Measurements from ENCODE around the gene SPOUT1. TPM values are rescaled to one million over a fixed set of nuclear protein-coding genes. Genes with fewer than 3 reads are reported as not detected.

SPOUT1 gene
- total RNA-seq, 4 donors from 2014 or later, result 26.4 to 71.7 (median 39.0) TPM

DNA sequence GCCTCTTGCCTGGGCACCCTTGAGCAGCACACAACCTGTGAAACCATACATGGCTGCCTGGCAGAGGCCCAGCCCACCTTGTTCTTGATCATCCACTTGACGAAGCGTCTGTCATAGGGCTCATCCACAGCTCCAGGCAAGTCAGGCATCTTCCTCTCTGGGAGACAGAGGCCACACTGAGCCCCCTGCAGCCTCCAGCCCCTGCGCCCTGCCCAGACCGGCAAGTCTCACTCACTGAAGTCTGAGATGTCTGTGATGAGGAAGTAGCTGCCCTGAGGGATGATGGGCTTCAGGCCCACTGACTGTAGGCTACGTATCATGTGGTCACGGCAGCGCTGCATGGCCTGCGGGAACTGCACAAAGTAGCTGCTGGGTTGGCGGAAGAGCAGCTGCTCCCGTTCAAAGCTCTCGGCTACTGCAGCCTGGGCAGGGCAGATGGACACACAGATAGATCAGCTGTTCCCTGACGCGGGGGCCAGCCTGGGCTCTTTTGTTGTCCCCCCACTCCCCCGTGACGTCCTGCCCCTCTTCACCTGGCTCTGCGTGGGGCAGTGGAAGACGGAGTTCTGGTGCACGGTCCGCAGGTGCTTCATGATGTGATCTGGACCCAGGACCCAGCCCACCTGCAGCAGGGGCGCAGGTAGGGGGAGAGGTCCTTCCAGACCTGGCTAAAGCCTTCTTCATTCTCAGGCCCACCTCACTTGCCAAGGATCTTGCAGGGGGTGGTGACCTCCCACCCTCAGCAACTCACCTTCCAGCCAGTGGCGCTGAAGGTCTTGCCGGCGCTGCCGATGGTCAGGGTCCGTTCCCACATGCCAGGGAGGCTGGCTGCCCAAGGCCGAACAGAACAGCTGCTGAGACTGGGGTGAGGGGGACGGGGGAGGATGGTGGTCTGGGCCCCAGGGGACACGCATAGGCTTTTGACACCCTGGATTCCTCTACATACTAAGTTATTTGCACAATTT lies 5.9 kb upstream of the SPOUT1 start:
- Histone ChIP-seq H3K9me3 (no peaks in the 10 kb centered on the region), H3K4me1 (no peaks in the 10 kb centered on the region), H3K36me3 (peaks cover 0 to 53% (median 5%) of the 10 kb centered on the region in 3 donors), H3K27me3 (no peaks in the 10 kb centered on the region), H3K4me3 (no peak overlapping the region), H3K27ac (no peak overlapping the region)
- TF ChIP-seq, protein P1, sequence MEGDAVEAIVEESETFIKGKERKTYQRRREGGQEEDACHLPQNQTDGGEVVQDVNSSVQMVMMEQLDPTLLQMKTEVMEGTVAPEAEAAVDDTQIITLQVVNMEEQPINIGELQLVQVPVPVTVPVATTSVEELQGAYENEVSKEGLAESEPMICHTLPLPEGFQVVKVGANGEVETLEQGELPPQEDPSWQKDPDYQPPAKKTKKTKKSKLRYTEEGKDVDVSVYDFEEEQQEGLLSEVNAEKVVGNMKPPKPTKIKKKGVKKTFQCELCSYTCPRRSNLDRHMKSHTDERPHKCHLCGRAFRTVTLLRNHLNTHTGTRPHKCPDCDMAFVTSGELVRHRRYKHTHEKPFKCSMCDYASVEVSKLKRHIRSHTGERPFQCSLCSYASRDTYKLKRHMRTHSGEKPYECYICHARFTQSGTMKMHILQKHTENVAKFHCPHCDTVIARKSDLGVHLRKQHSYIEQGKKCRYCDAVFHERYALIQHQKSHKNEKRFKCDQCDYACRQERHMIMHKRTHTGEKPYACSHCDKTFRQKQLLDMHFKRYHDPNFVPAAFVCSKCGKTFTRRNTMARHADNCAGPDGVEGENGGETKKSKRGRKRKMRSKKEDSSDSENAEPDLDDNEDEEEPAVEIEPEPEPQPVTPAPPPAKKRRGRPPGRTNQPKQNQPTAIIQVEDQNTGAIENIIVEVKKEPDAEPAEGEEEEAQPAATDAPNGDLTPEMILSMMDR (IDR thresholded peaks at IDR 0.05), result no peak
- TF ChIP-seq EP300 (IDR thresholded peaks at IDR 0.05) (no peak), POLR2A (IDR thresholded peaks at IDR 0.05) (no peak)
- no peak for DNase-seq (ENCODE audit: low spot score in 2 of 2)
- 90 to 91% methylated on average over 28 of the region's 28 CpGs for WGBS, 2 donors

DNA sequence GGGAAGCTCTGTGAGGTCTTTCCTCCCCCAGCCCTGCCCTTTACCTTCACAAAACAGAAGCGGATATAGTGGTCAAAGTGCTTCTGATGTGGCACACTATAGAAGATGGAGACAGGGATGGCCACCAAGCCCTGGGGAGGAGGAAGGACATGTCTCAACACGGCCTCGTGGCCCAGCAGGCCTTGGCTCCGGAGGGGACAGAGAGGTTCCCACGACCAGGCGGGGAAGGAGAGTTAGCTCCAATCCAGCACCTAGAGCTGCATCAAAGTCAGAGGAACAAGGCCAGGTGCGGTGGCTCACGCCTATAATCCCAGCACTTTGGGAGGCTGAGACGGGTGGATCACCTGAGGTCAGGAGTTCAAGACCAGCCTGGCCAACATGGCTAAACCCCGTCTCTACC lies 4.1 kb upstream of the SPOUT1 start:
- DNase-seq (ENCODE audit: low spot score in 2 of 2), result no peak
- H3K4me1 ChIP-seq, result peaks cover 0 to 13% (median 6%) of the 10 kb centered on the region in 4 donors
- no peak overlapping the region for H3K27ac ChIP-seq
- no peaks in the 10 kb centered on the region for H3K9me3 ChIP-seq
- TF ChIP-seq EP300 (IDR thresholded peaks at IDR 0.05) (no peak), POLR2A (IDR thresholded peaks at IDR 0.05) (no peak)
- TF ChIP-seq, protein P1 (IDR thresholded peaks at IDR 0.05), result no peak
- WGBS, 2 donors, result 91 to 94% methylated on average over 10 of the region's 10 CpGs
- no peak overlapping the region for H3K4me3 ChIP-seq
- H3K36me3 ChIP-seq, result peaks cover 0 to 39% (median 5%) of the 10 kb centered on the region in 3 donors
- no peaks in the 10 kb centered on the region for H3K27me3 ChIP-seq

DNA sequence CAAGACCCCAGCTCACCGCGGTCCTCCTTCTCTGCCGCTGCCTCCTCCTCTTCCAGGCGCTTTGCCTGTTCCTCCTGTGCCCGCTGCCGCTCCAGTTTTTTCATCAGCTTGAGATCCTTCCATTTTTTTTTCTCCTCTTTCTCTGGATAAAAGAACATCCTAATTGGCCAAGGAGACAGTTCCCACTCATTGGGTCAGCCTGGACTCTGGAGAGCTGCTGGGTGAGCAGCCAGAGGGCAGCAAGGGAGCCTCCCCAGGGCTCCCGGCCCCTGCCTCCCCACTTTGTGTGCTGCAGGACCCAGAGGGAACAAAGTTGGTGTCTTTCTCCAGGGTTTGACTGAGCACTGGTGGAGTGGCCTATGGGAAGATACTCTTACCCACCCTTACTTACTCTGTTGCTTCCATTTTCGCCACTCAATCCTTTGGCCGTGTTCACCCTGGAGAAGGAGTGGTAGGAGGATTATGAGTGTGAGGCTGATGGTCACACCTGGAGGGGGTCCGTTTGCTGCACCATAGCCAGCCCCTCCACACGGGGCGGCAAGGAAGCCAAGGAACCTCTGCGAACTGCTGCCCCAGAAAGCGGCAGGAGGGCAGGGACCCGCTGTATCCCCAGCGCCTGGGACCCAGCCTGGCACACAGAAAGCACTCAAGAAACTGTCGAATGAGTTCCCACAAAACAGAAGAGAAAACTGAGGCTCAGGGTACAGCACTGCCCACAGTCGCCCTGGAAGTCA lies 708 bp downstream of the SPOUT1 start:
- H3K4me1 ChIP-seq, result peaks cover 0 to 24% (median 8%) of the 10 kb centered on the region in 4 donors
- H3K9me3 ChIP-seq, result no peaks in the 10 kb centered on the region
- TF ChIP-seq, protein P1 (IDR thresholded peaks at IDR 0.05), result no peak
- no peak for TF ChIP-seq POLR2A (IDR thresholded peaks at IDR 0.05)
- no peak for TF ChIP-seq EP300 (IDR thresholded peaks at IDR 0.05)
- DNase-seq (ENCODE audit: low spot score in 2 of 2), result no peak
- H3K4me3 ChIP-seq, result peak overlapping the region; percentile 91 to 99 (median 95)
- peaks cover 0 to 58% (median 0%) of the 10 kb centered on the region in 3 donors for H3K36me3 ChIP-seq
- 32 to 37% methylated on average over 16 to 18 of the region's 18 CpGs for WGBS, 2 donors
- no peaks in the 10 kb centered on the region for H3K27me3 ChIP-seq
- peak overlapping the region in 3 of 4 donors; percentile 81 to 91 (median 84) for H3K27ac ChIP-seq

DNA sequence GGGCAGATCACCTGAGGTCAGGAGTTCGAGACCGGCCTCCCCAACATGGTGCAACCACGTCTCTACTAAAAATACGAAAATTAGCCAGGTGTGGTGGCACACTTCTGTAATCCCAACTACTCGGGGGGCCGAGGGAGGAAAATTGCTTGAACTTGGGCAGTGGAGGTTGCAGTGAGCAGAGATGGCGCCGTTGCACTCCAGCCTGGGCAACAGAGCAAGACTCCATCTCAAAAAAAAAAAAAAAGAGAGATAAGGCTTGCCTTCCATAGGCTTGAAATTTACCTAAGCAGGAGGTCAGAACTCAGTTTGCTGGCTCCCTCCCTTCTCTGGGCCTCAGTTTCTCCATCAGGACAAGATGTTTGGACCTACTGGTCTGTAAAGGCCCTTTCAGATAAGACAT lies 1.3 kb downstream of the SPOUT1 start:
- TF ChIP-seq, protein P1 (IDR thresholded peaks at IDR 0.05), result no peak
- TF ChIP-seq EP300 (IDR thresholded peaks at IDR 0.05) (no peak), POLR2A (IDR thresholded peaks at IDR 0.05) (no peak)
- Histone ChIP-seq H3K27me3 (no peaks in the 10 kb centered on the region), H3K4me3 (no peak overlapping the region), H3K4me1 (peaks cover 0 to 24% (median 8%) of the 10 kb centered on the region in 4 donors), H3K27ac (peak overlapping the region in 1 of 4 donors; percentile 91), H3K9me3 (no peaks in the 10 kb centered on the region), H3K36me3 (peaks cover 0 to 58% (median 0%) of the 10 kb centered on the region in 3 donors)
- DNase-seq (ENCODE audit: low spot score in 2 of 2), result no peak
- 87 to 92% methylated on average over 8 of the region's 8 CpGs for WGBS, 2 donors

Data from tibial nerve (tissue), 4 donors.